K562 (cell line): Measurements from ENCODE around the gene ZC3H18. TPM values are rescaled to one million over a fixed set of nuclear protein-coding genes. Genes with fewer than 3 reads are reported as not detected.
A peak's percentile ranks its signal among the peaks of the same experiment; 100 is the strongest.

Source experiments
- ATAC-seq: fragments of 200-7000 bp; cut with Tn5 transposase; 3 replicates; pipeline ENCODE4 v1.9.1; 2020; ENCODE audit warnings: moderate library complexity
- BruUV-seq: library from RNA; stranded (reverse); fragments of 400-500 nt; replicated peaks from 2 replicates; lab custom pipeline; 2021; lab: Mats Ljungman, UMichigan
- CTCF ChIA-PET: fragments of 300-600 bp; formaldehyde crosslinking; extraction: SDS; loops from one replicate; lab custom pipeline; 2021; ENCODE audit warnings: low intra/inter-chr PET ratio; lab: Yijun Ruan, JAX
- POLR2A ChIA-PET: fragments of 300-600, 350-650 bp; sonication (Branson Sonifier 250); formaldehyde crosslinking; extraction: SDS; loops from one replicate; lab custom pipeline; 2021; ENCODE audit warnings: antibody characterized with exemption, inconsistent platforms; lab: Yijun Ruan, JAX
- DNase-seq, 4 experiments: peaks; one replicate each; pipeline versions ENCODE4 v3.0.0 to v3.0.0-alpha.2; 2011 to 2018; ENCODE audit warnings: low spot score in 3 of 4, mixed read lengths in 3 of 4; ENCODE audit errors: extremely low read depth in 1 of 4
- FAIRE-seq: peaks from 2 replicates; lab custom pipeline; 2011; peaks lifted over from hg19 to GRCh38; lab: Jason Lieb, UNC
- H2AFZ ChIP-seq: 2 replicates; pipeline ENCODE4 v1.6.0; 2011; ENCODE audit warnings: low read depth, low read length, control low read depth, inconsistent platforms
- H3K27ac ChIP-seq: fragments of 200-600 bp; 3 replicates; pipeline ENCODE4 v1.8.0; 2011; ENCODE audit warnings: low read depth, mild to moderate bottlenecking, control low read depth, inconsistent platforms, low read length, moderate library complexity, mixed read lengths; ENCODE audit errors: extremely low read depth
- H3K27me3 ChIP-seq, 2 experiments: fragments of 300-600 bp in 1 of 2; 2 replicates in 1 of 2; 3 replicates in 1 of 2; pipeline versions ENCODE4 v1.6.0 to v1.8.0; 2011; ENCODE audit warnings: inconsistent platforms in 2 of 2, low read length in 2 of 2, mild to moderate bottlenecking in 1 of 2, mixed read lengths in 1 of 2, moderate library complexity in 1 of 2; ENCODE audit not compliant: control insufficient read depth in 2 of 2, insufficient read depth in 2 of 2
- H3K36me3 ChIP-seq: fragments of 300-600 bp; 3 replicates; pipeline ENCODE4 v1.8.0; 2011; ENCODE audit warnings: mild to moderate bottlenecking, low read length, inconsistent platforms; ENCODE audit not compliant: control insufficient read depth, insufficient read depth
- H3K4me1 ChIP-seq, 2 experiments: fragments of 200-600 bp in 1 of 2; replicated peaks in 1 of 2; 2 replicates in 1 of 2; 3 replicates in 1 of 2; pipeline versions ENCODE4 v1.5.1 to v1.8.0; 2011; ENCODE audit warnings: inconsistent platforms in 2 of 2, low read length in 2 of 2, mild to moderate bottlenecking in 1 of 2, mixed read lengths in 1 of 2, moderate library complexity in 1 of 2; ENCODE audit not compliant: control insufficient read depth in 2 of 2, insufficient read depth in 2 of 2
- H3K4me2 ChIP-seq: 2 replicates; pipeline ENCODE4 v1.6.1; 2011; ENCODE audit warnings: low read length, control low read depth, inconsistent platforms, mixed read lengths; ENCODE audit not compliant: insufficient read depth
- H3K4me3 ChIP-seq: fragments of 200-600 bp; sonication (generic), shearing (Covaris generic); 2 replicates; pipeline ENCODE4 v1.5.1; 2016; ENCODE audit warnings: control low read depth, inconsistent platforms
- H3K79me2 ChIP-seq: fragments of 200-600 bp; 3 replicates; pipeline ENCODE4 v1.8.0; 2011; ENCODE audit warnings: low read length, inconsistent platforms; ENCODE audit not compliant: control insufficient read depth, insufficient read depth
- H3K9ac ChIP-seq, 2 experiments: 2 replicates each; pipeline versions ENCODE4 v1.6.0 to v1.6.1; 2011; ENCODE audit warnings: low read depth in 2 of 2, low read length in 2 of 2, control low read depth in 1 of 2, inconsistent platforms in 1 of 2, mild to moderate bottlenecking in 1 of 2, mixed read lengths in 1 of 2; ENCODE audit not compliant: insufficient read depth in 1 of 2
- H3K9me1 ChIP-seq: one replicate; pipeline ENCODE4 v1.6.0; 2011; ENCODE audit warnings: inconsistent platforms, mild to moderate bottlenecking, low read length, moderate library complexity; ENCODE audit not compliant: control insufficient read depth, insufficient read depth
- H3K9me3 ChIP-seq: replicated peaks from 2 replicates; pipeline ENCODE4 v1.5.1; 2011; ENCODE audit warnings: low read depth, low read length, inconsistent platforms; ENCODE audit not compliant: control insufficient read depth, insufficient read depth
- H4K20me1 ChIP-seq: replicated peaks from 2 replicates; pipeline ENCODE4 v1.6.1; 2011; ENCODE audit warnings: low read length, inconsistent platforms, mixed read lengths; ENCODE audit not compliant: control insufficient read depth, insufficient read depth
- CC2D1A ChIP-seq: fragments of 450-650 bp; IDR thresholded peaks from 2 replicates; pipeline ENCODE4 v1.6.1; 2017; ENCODE audit warnings: mild to moderate bottlenecking
- E2F5 ChIP-seq: sonication (generic); formaldehyde crosslinking; IDR thresholded peaks from 2 replicates; pipeline ENCODE4 v1.8.0; 2022; ENCODE audit warnings: mild to moderate bottlenecking, missing genetic modification reagents
- WGBS: fragments of 100-300 bp; shearing (Covaris generic); methylation state at CpG from one replicate; pipeline ENCODE4 v1.1.6; 2016; ENCODE audit warnings: low coverage, mixed read lengths; ENCODE audit not compliant: insufficient coverage; ENCODE audit errors: missing lambda C conversion rate; 5-methylcytosine and 5-hydroxymethylcytosine counted together
- in situ Hi-C: fragments of 300-500 bp; cut with MboI; formaldehyde crosslinking; loops from 4 replicates; pipeline ENCODE4 v1.15.0; 2018; ENCODE audit warnings: inconsistent platforms, mixed read lengths
- intact Hi-C: fragments of 100-400 bp; cut with micrococcal nuclease; formaldehyde crosslinking; loops from 2 replicates; pipeline ENCODE4 v1.14.2; 2022
- polyA plus RNA-seq, 8 experiments: library from polyadenylated mRNA; depleted of rRNA in 4 of 8; stranded (reverse) in 5 of 8; unstranded in 3 of 8; fragments of >200 nt; fragmentation: Nextera tagmentation in 2 of 8; fragmentation: Illumina TruSeq in 1 of 8; extraction: Ambion mirVana in 2 of 8; extraction: Trizol in 1 of 8; gene quantifications; 2 replicates each; pipeline versions ENCODE4 v1.2.1 to v1.2.3, GENCODE V29; 2011 to 2014; ENCODE audit warnings: inconsistent platforms in 1 of 8, missing spikeins in 1 of 8
- total RNA-seq, 7 experiments: library from RNA; depleted of rRNA in 6 of 7; stranded (reverse); fragments of >200 nt in 6 of 7; fragmentation: Illumina TruSeq in 2 of 7; extraction: Trizol in 2 of 7; gene quantifications; 2 replicates each; pipeline versions ENCODE4 v1.2.1 to v1.2.3, GENCODE V29; 2011 to 2021; ENCODE audit warnings: low replicate concordance in 1 of 7

ZC3H18 gene
- total and polyA plus RNA-seq, 9 of the 15 experiments (the other 6 are each of a cell fraction or from before 2014, with no cell fraction given) = 1.7 to 88.7 (median 26.9) TPM

- POLR2A ChIA-PET = interaction anchor here (0.6 to 2.0 kb wide), 3 partner anchors 11 to 596 kb away, joined by 3 to 8 read pairs (median 7); no protein-coding TSS in a partner anchor
- CTCF ChIA-PET = interaction anchor here (0.6 to 6.2 kb wide), 2 partner anchors 82 to 263 kb away, joined by 3 to 108 read pairs; no protein-coding TSS in a partner anchor
- Histone ChIP-seq H3K4me1 (peaks cover 42 to 91% of the 10 kb centered on the region in 2 experiments), H3K4me3 (no peak overlapping the region), H3K9me1 (peaks cover 3% of the 10 kb centered on the region), H3K27me3 (no peaks in the 10 kb centered on the region), H2AFZ (no peak overlapping the region), H3K27ac (peak overlapping the region; percentile 21; the same call in 1 of the 3 replicates), H3K9ac (peak overlapping the region in 1 of 2 experiments; percentile 86; a peak in 2 of 4 replicates), H4K20me1 (peaks cover 12% of the 10 kb centered on the region), H3K4me2 (peak overlapping the region; percentile 41; the same call in 1 of the 2 replicates), H3K79me2 (peaks cover 5% of the 10 kb centered on the region; the same call in 1 of the 3 replicates), H3K36me3 (peaks cover 62% of the 10 kb centered on the region; the same call in 2 of the 3 replicates)
- DNase-seq (no peak), FAIRE-seq (no peak), ATAC-seq (no peak)
- in situ Hi-C loops = loop anchor here (10.0 kb wide), 1 partner anchor 81 kb away; no protein-coding TSS in a partner anchor
- TF ChIP-seq CC2D1A (no peak), E2F5 (CRISPR knock-in tag) (peak; percentile 37; the same call in 1 of the 2 replicates)
- TF ChIP-seq, all 486 proteins: peak for 1
- WGBS = 81% methylated on average over 17 of the region's 17 CpGs
- no TSS peak for BruUV-seq
- intact Hi-C loops = loop anchor here (5.0 kb wide), 1 partner anchor 37 kb away; no protein-coding TSS in a partner anchor
- H3K9me3 ChIP-seq = no peaks in the 10 kb centered on the region
These were observed 44.6 kb upstream of the ZC3H18 start for GRCh38 chr16:88525663-88525990.
